ENCODE data around the gene DPP6.

GRCh38 chr7:154861589-154861988 is 809.4 kb downstream of the DPP6 start:
- TF ChIP-seq TAF1 (IDR thresholded peaks at IDR 0.05; ENCODE audit: low read depth) = no peak
- no peak for TF ChIP-seq EP300 (IDR thresholded peaks at IDR 0.05; ENCODE audit: borderline replicate concordance)
- TF ChIP-seq YY1 (IDR thresholded peaks at IDR 0.05; ENCODE audit: low read depth) = no peak
- no peak for TF ChIP-seq TCF12 (IDR thresholded peaks at IDR 0.05; ENCODE audit: low read depth)
- TF ChIP-seq EGR1 (IDR thresholded peaks at IDR 0.05) = no peak
- no peak for TF ChIP-seq MAX (IDR thresholded peaks at IDR 0.05)
- TF ChIP-seq CREB1 (IDR thresholded peaks at IDR 0.05; ENCODE audit: low read depth) = no peak
- TF ChIP-seq ZBTB7A (IDR thresholded peaks at IDR 0.05; ENCODE audit: low read depth) = no peak
- TF ChIP-seq TEAD4 (IDR thresholded peaks at IDR 0.05) = no peak
- TF ChIP-seq CEBPB (IDR thresholded peaks at IDR 0.05) = no peak
- TF ChIP-seq REST (IDR thresholded peaks at IDR 0.05; ENCODE audit: low read depth) = no peak
- TF ChIP-seq USF1 (IDR thresholded peaks at IDR 0.05) = no peak

Measured in Ishikawa (cell line).